Astrocyte (in vitro differentiated cells and primary cell): ENCODE measurements around the gene PPP1CB.

Experiments
- EZH2 ChIP-seq: IDR thresholded peaks from 2 replicates; pipeline ENCODE4 v1.6.1; 2012; ENCODE audit warnings: mild to moderate bottlenecking, low read length, inconsistent platforms; ENCODE audit not compliant: insufficient read depth
- TF ChIP-seq, protein P1 (sequence below): IDR thresholded peaks from 2 replicates; pipeline ENCODE4 v1.5.1; 2011; ENCODE audit warnings: low read depth, mild to moderate bottlenecking, inconsistent platforms, low read length, moderate library complexity; ENCODE audit not compliant: insufficient read depth

DNA sequence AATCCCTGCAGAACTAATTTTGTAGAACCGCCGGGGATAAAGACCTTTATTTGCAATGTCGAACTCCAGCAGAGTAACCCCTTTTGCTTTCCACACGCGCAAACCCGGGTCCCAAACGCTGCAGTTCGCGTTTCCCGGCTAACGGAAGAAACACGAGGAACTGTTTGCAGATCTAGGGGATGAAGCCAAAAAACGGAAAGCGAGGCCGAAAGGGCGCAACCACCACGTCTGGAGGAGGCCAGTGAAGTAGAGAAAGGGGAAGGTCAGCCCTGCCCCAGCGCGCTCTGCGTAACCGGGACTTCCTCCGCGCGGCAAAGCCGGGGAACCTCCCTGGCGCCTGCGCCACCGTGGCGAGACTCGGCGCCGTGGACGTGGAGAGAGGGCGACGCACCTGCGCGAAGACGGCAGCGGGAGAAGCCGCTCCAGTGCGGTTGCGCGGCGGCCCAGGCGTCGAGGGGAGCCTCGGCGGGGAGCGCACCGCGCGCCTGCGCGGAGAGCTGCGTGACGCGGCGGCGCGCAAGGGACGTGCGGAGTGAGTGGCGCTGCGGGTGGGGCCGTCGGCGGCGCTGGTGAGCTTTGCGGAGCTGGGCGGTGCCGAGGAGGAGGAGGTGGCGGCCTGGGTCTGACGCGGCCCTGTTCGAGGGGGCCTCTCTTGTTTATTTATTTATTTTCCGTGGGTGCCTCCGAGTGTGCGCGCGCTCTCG is at the start of gene PPP1CB:
- TF ChIP-seq, protein P1, sequence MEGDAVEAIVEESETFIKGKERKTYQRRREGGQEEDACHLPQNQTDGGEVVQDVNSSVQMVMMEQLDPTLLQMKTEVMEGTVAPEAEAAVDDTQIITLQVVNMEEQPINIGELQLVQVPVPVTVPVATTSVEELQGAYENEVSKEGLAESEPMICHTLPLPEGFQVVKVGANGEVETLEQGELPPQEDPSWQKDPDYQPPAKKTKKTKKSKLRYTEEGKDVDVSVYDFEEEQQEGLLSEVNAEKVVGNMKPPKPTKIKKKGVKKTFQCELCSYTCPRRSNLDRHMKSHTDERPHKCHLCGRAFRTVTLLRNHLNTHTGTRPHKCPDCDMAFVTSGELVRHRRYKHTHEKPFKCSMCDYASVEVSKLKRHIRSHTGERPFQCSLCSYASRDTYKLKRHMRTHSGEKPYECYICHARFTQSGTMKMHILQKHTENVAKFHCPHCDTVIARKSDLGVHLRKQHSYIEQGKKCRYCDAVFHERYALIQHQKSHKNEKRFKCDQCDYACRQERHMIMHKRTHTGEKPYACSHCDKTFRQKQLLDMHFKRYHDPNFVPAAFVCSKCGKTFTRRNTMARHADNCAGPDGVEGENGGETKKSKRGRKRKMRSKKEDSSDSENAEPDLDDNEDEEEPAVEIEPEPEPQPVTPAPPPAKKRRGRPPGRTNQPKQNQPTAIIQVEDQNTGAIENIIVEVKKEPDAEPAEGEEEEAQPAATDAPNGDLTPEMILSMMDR, result no peak
- no peak for TF ChIP-seq EZH2
